ENCODE data around the gene LAMA2. TPM values are rescaled to one million over a fixed set of nuclear protein-coding genes. Genes with fewer than 3 reads are reported as not detected.

Gene LAMA2
- total and polyA plus RNA-seq, 2 experiments from 2014 or later = 13.4 to 78.1 TPM

- no peaks in the 10 kb centered on the region for H3K9me3 ChIP-seq (ENCODE audit: low read depth)
- no peak overlapping the region for H3K27ac ChIP-seq
- TF ChIP-seq CTCF (IDR thresholded peaks at IDR 0.05; ENCODE audit: low read depth, low read length) = no peak
- H3K27me3 ChIP-seq = no peaks in the 10 kb centered on the region
- peaks cover 3% of the 10 kb centered on the region for H3K36me3 ChIP-seq
- no peak overlapping the region for H3K4me3 ChIP-seq
- no peaks in the 10 kb centered on the region for H3K4me1 ChIP-seq (ENCODE audit: low read depth)
- DNase-seq (ENCODE audit: low read depth in 1 of 2, low spot score in 1 of 2) = no peak
Observed at GRCh38 chr6:129287231-129288177, 404.6 kb downstream of the LAMA2 start.

GRCh38 chr6:129289442-129289841, 406.5 kb downstream of the LAMA2 start:
- no peak for TF ChIP-seq CTCF (IDR thresholded peaks at IDR 0.05; ENCODE audit: low read depth, low read length)
- H3K36me3 ChIP-seq = peaks cover 4% of the 10 kb centered on the region

GRCh38 chr6:129292836-129293235, 409.9 kb downstream of the LAMA2 start:
- TF ChIP-seq CTCF (IDR thresholded peaks at IDR 0.05; ENCODE audit: low read depth, low read length) = no peak
- Histone ChIP-seq H3K9me3 (ENCODE audit: low read depth) (no peaks in the 10 kb centered on the region), H3K4me3 (no peak overlapping the region), H3K27me3 (no peaks in the 10 kb centered on the region), H3K27ac (no peak overlapping the region), H3K36me3 (peaks cover 4% of the 10 kb centered on the region), H3K4me1 (ENCODE audit: low read depth) (no peaks in the 10 kb centered on the region)
- DNase-seq (ENCODE audit: low read depth in 1 of 2, low spot score in 1 of 2) = no peak

More at GRCh38 chr6:129289442-129289841, 406.5 kb downstream of the LAMA2 start:
- Histone ChIP-seq H3K27me3 (no peaks in the 10 kb centered on the region), H3K27ac (no peak overlapping the region), H3K9me3 (ENCODE audit: low read depth) (no peaks in the 10 kb centered on the region), H3K4me3 (no peak overlapping the region), H3K4me1 (ENCODE audit: low read depth) (no peaks in the 10 kb centered on the region)
- no peak for DNase-seq (ENCODE audit: low read depth in 1 of 2, low spot score in 1 of 2)

GRCh38 chr6:129297592-129297991, 414.7 kb downstream of the LAMA2 start:
- Histone ChIP-seq H3K9me3 (ENCODE audit: low read depth) (no peaks in the 10 kb centered on the region), H3K36me3 (peaks cover under 1% of the 10 kb centered on the region), H3K27ac (no peak overlapping the region), H3K27me3 (no peaks in the 10 kb centered on the region), H3K4me1 (ENCODE audit: low read depth) (no peaks in the 10 kb centered on the region), H3K4me3 (no peak overlapping the region)
- DNase-seq (ENCODE audit: low read depth in 1 of 2, low spot score in 1 of 2) = no peak
- TF ChIP-seq CTCF (IDR thresholded peaks at IDR 0.05; ENCODE audit: low read depth, low read length) = no peak

- H3K4me1 ChIP-seq (ENCODE audit: low read depth) = no peaks in the 10 kb centered on the region
- H3K27me3 ChIP-seq = no peaks in the 10 kb centered on the region
- no peaks in the 10 kb centered on the region for H3K9me3 ChIP-seq (ENCODE audit: low read depth)
- no peak for DNase-seq (ENCODE audit: low read depth in 1 of 2, low spot score in 1 of 2)
- no peak for TF ChIP-seq CTCF (IDR thresholded peaks at IDR 0.05; ENCODE audit: low read depth, low read length)
- H3K4me3 ChIP-seq = no peak overlapping the region
- H3K27ac ChIP-seq = no peak overlapping the region
- H3K36me3 ChIP-seq = no peaks in the 10 kb centered on the region
Observed at GRCh38 chr6:129302671-129303070, 419.7 kb downstream of the LAMA2 start.

Data from cardiac muscle cell (in vitro differentiated cells and primary cell).